SK-N-MC (cell line): ENCODE data around the gene UBAC2.

ENCODE experiments used
- EZH2 ChIP-seq: fragments of 200-600 bp; sonication (generic); IDR thresholded peaks from one replicate; pipeline ENCODE4 v1.6.1; 2017; ENCODE audit warnings: antibody characterized with exemption
- FOXP2 ChIP-seq: optimal IDR thresholded peaks from 2 replicates; pipeline ENCODE3; 2011; ENCODE audit warnings: mild to moderate bottlenecking, moderate library complexity; ENCODE audit not compliant: insufficient read depth; ENCODE audit errors: extremely low read length, control extremely low read depth
- POLR2AphosphoS5 ChIP-seq: IDR thresholded peaks from 2 replicates; pipeline ENCODE4 v1.6.1; 2012; ENCODE audit warnings: mild to moderate bottlenecking, low read depth, low read length, borderline replicate concordance

DNA sequence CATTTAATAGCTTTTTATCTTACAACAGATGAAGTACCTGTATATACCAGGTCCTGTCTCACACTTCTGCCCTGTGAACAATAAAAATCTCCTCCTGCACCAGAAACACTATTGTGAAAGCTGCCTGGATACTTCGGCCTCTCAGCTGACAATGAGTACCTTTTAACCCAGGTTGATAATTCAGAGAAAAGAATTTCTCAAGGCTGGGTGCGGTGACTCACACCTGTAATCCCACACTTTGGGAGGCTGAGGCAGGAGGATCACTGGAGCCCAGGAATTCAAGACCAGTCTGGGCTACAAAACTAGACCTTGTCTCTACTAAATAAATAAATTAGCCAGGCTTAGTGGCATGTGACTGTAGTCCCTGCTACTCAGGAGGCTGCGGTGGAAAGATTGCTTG, 235.3 kb downstream of the UBAC2 start:
- TF ChIP-seq POLR2AphosphoS5 (no peak), EZH2 (no peak), FOXP2 (no peak)
